GM21526 (cell line): Measurements from ENCODE around the gene BBLN.

Experiments
- ATAC-seq: cut with Tn5 transposase; IDR thresholded peaks from one replicate; pipeline ENCODE4 v1.9.1; 2021; ENCODE audit warnings: moderate library complexity; ENCODE audit not compliant: unreplicated experiment, low FRiP score

The BBLN gene

DNA sequence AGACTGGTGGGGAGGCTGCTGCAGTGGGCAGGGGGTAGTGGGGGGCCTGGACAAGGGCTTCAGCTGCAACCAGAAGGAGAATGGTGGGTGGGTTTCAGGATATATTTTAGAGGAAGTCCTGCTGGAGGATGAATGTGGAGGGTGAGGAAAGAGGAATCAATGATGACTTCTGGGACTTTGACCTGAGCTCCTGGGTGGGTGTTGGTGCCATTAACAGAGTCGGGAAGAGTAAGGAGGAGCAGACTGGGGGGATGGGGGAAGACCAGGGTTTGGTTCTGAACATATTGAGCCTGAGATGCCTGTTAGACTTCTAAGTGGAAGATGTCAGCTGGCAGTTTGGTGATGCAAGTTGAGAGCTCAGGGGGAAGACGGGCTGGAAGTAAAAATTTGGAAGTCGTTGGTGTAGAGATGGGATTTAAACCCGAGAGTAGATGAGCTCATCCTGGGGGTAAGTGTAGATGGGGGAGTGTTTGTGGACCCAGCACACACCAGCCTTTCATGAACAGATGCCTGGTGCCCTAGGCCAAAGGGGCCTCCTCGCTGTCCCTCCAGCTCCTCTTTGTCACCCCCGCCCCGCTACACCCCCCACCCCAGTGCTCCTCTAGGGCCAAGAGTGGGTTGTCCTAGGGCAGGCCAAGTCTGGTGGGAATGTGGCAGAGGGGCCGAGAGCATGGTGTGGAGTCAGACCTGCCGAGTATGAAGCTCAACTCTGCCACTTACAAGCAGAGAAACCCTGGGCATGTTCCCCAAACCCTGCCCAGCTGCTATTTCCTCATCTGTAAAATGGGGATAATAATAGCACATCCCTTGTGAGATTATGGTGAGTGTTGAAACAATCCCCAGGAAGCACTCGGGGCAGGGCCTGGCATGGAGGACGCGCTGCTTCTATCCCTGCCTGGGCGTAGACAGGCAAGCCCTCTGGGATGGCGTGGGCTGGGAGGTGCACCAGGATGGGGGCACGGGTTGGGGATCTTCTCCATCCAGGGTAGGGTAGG is 47.1 kb downstream of the BBLN start:
- no peak for ATAC-seq

DNA sequence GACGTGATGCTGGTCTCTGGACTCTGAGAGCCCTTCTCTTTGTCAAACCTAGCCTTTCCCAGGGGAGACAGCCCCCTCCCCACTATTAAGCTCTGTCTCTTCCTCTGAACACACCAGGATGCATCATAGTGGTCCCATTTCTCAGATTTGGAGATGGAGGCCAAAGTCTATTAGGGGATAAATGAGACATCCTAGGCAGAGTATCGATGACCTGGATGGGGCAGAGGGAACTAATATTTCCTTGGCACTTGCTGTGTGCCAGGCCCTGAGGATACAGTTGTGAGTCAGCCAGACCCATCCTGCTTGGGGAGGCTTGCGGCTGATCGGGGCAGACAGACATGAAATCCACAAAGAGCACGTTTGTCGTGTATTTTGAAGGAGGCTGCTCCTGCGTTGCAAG is 48.3 kb downstream of the BBLN start:
- no peak for ATAC-seq

DNA sequence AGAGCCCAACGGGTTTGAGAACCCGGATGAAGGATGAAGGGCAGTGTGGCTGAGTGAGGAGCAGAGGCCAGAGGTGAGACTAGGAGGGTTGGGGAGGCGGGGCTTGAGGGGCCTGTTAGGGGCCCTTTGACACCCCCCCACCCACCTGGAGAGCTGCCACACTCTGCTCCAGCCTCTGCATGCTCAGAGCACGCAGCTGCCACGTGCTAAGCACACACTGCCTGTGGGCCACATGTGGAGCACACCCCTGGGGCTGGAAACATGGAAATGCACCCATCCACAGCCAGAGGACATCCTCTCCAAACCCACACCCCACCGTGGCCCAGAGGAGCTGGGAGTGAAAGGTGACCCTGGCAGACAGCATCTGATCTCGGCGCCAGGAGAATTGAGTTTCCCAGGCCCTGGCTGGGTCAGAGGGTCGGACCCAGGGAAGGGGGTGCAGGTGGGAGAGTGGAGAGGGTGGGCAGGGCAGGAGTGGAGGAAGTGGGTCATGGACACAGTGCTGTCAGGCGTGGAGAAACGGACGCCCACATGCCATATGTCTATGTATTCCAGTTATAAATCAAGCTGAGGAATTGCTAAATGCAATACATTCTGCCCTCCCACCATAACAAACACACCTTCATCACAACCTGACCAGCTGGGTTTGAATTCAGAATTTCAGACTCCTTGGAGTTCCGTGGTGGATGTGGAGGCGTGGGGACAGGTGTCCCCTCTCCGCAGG is 49.0 kb downstream of the BBLN start:
- no peak for ATAC-seq

DNA sequence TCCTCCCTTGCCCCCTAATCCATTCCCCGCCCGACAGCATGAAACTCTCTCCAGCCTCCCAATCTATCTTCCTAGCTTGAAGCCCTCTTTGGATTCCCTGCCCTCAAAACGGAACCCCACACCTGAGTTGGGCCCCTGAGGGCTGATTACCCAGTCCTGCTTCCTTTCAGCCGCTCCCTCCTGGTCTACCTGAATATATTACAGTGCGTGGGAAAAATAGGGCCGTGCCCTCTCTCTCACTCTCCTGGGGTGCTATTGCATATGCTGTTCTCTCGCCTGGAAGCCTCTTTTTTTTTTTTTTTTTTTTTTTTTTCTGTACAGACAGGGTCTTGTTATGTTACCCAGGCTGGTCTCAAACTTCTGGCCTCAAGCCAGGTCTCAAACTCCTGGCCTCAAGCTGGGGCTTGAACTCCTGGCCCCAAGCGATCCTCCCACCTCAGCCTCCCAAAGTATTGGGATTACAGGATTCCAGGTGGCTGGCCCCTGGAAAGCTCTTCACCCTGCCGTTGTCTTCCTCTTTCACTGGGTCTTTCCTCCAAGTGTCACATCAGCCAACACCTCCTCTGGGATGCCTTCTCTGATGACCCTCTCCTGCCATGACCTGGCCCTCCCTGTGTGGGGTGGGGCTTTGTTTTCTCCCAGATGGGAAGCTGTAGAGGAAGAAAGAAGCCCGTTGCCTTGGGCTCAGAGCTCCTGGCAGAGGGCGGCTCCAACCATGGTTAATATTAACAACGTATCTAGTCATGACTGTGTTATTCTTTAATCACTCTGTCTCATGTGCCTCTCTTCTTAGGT is 51.3 kb downstream of the BBLN start:
- ATAC-seq = no peak

DNA sequence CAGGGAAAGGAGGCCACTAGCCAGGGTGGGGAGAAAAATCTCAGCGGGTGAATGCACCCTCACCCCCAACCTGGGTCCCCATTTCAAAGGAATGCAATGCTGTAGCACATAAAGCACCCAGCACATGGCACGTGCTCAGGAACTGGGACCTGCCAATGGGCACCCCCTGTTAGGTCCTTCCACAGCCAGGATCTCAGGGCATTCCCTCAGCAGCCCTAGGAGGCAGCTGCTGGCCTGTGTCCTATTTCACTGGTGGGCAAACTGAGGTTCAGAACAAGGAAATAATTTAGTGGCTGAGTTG is 51.9 kb downstream of the BBLN start:
- no peak for ATAC-seq
